COLO668 (cell line): ENCODE data around the gene GOLGA8B.
"Not testable (repeated sequence)": the region's sequence is repeated elsewhere in the genome, so short reads cannot be mapped to it uniquely, and the experiment has no call there.

ENCODE experiments used
- DNase-seq: peaks from one replicate; lab custom pipeline; 2025; ENCODE audit not compliant: unreplicated experiment; lab: John Stamatoyannopoulos, UW

The GOLGA8B gene

DNA sequence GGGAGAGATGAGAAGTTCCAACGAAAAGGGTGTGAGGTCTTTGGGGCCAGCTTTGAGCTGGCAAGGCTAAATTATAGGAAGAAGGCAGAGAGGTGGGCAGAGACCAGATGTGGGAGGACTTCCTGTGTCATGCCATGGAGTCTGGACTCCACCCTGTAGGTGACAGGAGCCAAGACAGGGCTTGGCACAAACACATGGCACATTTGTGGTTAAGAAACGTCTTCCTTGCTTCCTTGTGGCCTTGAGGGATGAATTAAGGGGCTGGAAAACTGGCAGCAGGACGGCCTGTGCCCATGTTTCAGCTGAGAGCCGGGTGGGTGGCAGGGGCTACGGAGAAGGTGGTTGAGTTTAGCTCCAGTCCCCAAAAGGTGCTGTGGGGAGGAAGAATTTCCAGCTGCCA is 18.7 kb downstream of the GOLGA8B start:
- DNase-seq, result not testable (repeated sequence)

DNA sequence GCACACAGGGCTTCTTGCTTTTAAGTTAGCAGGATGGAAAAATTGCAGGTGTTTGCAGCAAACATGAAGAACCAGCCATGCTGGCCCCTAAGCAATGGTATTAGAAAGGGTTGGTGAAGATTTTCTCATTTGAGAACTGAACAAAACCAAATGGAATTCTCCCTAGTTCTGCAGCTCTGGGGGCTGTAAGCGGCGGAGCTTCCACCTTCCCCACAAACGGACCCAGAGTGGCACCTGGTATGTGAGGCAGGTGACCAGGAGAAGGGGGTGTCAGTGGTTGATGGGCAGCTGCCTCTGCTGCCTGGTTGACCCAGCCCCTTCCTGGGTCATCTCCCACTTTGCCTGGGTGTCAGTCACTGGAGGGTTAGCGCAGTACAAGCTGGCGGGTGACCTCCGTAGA is 22.6 kb downstream of the GOLGA8B start:
- DNase-seq, result not testable (repeated sequence)

DNA sequence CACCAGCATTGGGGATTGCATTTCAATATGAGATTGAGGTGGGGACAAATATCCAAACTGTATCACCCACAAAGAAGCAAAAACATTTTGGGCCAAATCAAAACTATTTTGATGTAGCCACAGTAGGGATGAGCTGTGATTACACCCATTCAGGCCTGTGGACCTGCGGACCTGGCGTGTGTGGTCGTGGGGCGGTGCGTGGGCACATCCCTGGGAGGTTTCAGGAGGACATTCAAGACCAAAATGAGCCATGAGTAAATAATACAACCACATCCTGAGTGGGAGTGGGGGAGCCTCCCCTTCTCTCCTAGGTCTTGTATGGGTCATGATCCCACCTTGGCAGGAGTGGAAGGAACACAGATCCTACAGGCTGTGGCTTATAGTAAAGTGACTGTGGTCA is 23.7 kb downstream of the GOLGA8B start:
- DNase-seq, result not testable (repeated sequence)

DNA sequence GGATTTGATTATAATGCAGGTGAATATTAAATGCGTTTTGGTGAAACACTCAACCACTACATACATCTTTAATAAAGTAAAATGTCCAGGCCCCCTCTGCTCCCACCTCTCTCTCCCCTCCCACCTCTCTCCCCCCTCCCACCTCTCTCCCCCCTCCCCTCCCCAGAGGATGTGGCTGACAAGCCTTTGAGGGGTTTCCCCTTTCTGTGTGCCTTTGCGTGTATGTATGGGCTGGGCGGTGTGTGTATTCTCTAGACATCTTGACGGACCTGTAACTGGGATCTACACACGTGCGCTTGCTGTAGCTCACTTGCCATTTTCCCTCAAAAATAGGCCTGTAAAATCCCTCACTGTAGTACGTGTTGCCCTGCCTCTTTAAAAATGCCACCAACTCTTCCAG is 28.3 kb downstream of the GOLGA8B start:
- DNase-seq, result not testable (repeated sequence)

DNA sequence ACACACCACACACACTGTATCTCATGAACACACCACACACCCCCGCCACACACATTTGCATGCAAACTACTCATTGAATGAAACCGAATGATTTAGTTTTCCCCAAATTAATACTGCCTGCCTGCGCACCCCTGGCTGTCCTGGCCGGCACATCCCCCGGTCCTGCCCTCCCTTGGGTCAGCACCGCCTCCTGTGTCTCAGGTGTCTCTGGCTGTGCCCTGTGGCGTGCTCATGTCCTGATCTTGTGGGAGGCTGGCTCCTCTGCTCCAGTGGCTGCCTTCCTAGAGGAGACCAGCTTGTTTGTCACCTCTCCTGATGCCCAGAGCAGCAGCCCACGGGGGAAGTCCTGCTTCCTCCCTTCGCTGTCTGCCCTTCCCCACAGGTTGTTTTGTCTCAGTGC is 28.7 kb downstream of the GOLGA8B start:
- DNase-seq, result not testable (repeated sequence)

DNA sequence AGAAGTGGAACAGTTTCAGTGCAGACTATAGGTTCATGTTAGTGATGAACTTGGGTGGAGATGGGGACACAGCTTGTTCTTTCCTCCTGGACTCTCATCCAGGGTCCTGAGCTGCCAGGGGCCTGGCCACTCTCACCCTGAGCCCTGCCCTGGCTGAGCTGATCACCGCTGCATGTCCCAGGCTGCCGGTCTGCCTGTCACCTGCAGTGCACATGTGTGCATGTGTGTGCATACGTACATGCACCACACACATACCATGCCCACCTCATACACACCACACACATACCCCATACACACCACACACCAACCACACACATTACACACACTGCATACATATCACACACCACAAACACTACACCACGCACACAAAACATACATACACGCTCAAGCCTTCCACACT is 29.3 kb downstream of the GOLGA8B start:
- DNase-seq, result not testable (repeated sequence)

DNA sequence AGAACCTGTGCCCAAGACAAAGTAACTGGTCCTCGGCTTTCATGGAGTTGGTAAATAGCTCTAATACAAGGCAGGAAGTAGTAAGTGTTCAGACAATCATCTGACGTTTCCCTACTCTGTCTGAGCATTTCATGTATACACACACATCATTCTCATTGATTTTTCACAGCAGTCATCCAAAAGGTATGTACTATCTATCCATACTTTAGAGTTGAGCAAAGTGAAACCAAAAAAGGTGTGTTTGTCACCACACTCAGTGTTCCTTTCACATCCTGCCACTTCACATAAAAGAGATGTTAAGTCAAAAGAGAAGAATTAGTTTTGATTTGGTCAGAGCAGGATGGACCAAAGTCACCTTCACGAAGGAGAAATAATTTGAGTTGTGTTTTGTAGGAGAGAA is 33.3 kb downstream of the GOLGA8B start:
- DNase-seq, result not testable (repeated sequence)

DNA sequence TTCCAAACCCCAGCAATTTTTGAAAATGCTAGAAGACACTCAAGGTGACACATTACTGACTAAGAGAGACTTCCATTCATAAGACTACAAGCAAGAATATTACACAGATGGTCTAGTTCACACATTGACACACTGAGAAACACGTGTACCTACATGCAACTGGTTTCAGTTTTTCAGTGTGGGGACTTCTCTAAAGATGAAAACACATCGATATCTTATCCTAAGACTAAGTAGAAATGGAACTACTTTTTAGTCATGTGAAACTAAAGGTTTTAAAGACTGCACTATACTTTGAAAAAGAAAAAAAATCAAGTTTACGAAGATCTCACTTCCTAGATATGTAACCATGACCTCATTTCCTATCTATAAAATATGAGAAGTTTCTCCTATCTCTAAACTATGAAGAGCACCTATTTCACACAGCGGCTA is 34.1 kb downstream of the GOLGA8B start:
- DNase-seq, result not testable (repeated sequence)

DNA sequence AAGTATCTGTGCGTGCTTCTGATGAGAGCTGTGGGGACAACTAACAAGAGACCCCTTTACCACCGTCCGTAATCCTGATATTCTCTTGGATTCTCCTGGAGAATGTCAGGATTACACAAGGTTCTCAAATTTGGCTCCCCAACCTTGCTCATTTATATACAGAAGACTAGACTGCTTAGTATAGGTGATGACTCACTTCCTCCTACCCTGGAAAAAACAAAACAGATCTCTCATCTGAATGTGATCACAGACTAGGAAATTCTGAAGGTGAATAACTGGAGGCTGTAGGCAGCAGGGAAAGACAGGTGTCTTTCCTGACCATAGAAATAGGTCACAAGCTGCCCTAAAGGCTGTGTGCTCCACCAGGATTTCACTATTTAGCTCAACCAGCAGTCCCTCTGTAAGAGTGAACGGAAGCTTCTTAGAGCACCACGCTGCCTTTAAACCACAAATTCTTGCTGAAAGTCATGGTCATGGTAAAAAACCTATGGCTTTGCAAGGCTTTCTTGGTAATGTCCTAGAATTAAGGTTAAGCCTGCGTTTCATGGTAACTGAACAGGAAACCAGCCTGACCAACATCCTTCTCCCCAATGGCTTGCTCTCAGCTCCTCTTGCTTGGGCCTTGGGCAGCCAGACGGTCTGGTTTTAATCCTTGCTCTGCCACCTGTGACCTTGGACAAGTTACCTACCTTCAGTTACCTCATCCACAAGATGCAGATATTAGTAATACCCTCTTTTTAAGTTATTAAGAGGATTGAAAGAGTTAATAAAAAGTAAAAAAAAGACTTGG is 39.4 kb downstream of the GOLGA8B start:
- not testable (repeated sequence) for DNase-seq

DNA sequence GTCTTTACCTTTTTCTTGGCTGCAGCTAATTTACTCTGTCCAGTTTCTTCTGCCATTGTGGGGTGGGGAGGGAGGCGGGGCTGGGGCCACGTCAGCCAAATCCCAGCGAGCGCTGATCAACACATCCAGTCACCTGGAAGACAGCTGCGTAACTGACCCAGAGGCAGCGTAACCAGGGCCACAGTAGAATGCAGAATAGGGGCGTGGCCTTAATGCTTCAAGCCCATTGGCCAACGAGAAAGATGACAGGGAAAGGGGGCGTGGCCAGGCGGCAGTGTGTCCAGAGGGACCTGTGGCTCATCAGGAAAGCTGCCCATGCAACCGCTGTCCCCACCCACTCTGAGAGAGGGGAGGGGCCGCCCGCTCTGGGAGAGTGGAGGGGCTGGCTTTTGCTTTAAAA is 47.6 kb downstream of the GOLGA8B start:
- DNase-seq, result not testable (repeated sequence)
